GM11168 (cell line): ENCODE results near the gene MRPS9.

Experiments used
- in situ Hi-C: fragments of 300-500 bp; cut with MboI; formaldehyde crosslinking; loops from one replicate; pipeline ENCODE4 v1.12.0; 2022; ENCODE audit warnings: low sequenced_read_pairs; ENCODE audit not compliant: unreplicated experiment

MRPS9 gene

GRCh38 chr2:105076121-105076520 lies 38.3 kb downstream of the MRPS9 start:
- in situ Hi-C loops, result no loop called here

- in situ Hi-C loops, result no loop called here
Observed at GRCh38 chr2:105078906-105079495, 41.1 kb downstream of the MRPS9 start.

- in situ Hi-C loops, result no loop called here
Observed at GRCh38 chr2:105080461-105080860, 42.6 kb downstream of the MRPS9 start.

GRCh38 chr2:105081006-105081601 lies 43.2 kb downstream of the MRPS9 start:
- in situ Hi-C loops, result no loop called here

GRCh38 chr2:105082107-105082506 lies 44.2 kb downstream of the MRPS9 start:
- in situ Hi-C loops, result no loop called here

- in situ Hi-C loops, result no loop called here
Observed at GRCh38 chr2:105085525-105085924, 47.7 kb downstream of the MRPS9 start.

- in situ Hi-C loops, result no loop called here
Observed at GRCh38 chr2:105087273-105087672, 49.4 kb downstream of the MRPS9 start.

- in situ Hi-C loops, result no loop called here
Observed at GRCh38 chr2:105090091-105090490, 52.2 kb downstream of the MRPS9 start.

- in situ Hi-C loops, result no loop called here
Observed at GRCh38 chr2:105092797-105093196, 54.9 kb downstream of the MRPS9 start.

GRCh38 chr2:105099153-105099552 lies 61.3 kb downstream of the MRPS9 start:
- in situ Hi-C loops, result no loop called here

- in situ Hi-C loops, result no loop called here
Observed at GRCh38 chr2:105100046-105100840, 62.4 kb downstream of the MRPS9 start.

GRCh38 chr2:105102001-105102400 lies 64.1 kb downstream of the MRPS9 start:
- in situ Hi-C loops, result no loop called here

GRCh38 chr2:105102963-105103421 lies 65.1 kb downstream of the MRPS9 start:
- in situ Hi-C loops, result no loop called here

- in situ Hi-C loops, result no loop called here
Observed at GRCh38 chr2:105103481-105103880, 65.6 kb downstream of the MRPS9 start.

- in situ Hi-C loops, result no loop called here
Observed at GRCh38 chr2:105104208-105104731, 66.4 kb downstream of the MRPS9 start.

- in situ Hi-C loops, result no loop called here
Observed at GRCh38 chr2:105110295-105110829, 72.5 kb downstream of the MRPS9 start.

GRCh38 chr2:105111365-105112150 lies 73.7 kb downstream of the MRPS9 start:
- in situ Hi-C loops, result no loop called here

- in situ Hi-C loops, result no loop called here
Observed at GRCh38 chr2:105112345-105112744, 74.5 kb downstream of the MRPS9 start.

- in situ Hi-C loops, result no loop called here
Observed at GRCh38 chr2:105113616-105114291, 75.9 kb downstream of the MRPS9 start.

- in situ Hi-C loops, result no loop called here
Observed at GRCh38 chr2:105114551-105114950, 76.7 kb downstream of the MRPS9 start.
